ENCODE results near the gene ZBTB45.
"Not testable (repeated sequence)": the region's sequence is repeated elsewhere in the genome, so short reads cannot be mapped to it uniquely, and the experiment has no call there.

The ZBTB45 gene

DNA sequence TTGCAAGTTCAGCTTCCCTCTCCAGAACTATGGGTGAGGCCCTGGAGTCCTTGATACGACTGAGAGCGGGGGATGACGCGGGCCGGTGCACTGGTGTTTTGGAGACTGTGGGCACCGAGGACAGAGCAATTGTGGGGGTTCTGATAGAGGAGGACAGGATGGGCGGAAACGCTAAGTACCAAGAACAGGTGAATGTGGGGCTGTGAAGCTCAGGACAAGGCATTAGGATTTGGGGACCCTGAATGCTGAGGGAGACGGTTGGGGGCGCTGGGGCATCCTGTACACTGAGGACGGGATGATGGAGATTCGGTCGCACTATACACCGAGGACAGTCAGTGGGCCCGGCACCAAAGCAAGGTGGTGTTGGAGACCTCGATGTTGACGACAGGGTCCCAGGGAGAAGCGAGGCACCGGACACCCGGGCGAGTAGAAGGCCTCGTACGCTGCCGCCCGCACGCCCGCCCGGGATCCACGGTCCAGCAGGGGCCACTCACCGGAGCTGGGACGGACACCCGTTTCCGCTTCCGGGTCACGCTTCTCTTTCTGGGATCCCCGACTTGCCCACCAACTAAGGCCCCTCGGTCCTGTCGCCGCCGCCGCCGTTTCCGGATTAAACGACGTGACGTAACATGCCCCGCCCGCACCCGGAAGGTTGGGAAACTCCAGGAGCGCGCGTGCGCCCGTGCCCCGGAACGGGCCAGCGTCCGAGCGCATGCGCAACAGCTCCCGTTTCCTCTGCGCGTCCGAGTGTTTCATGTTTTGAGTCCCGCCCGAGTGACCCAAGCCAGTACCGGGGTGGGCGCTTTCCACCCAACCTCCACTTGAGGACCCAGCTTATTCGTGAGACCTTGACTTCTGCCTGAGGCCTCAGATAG, 35.1 kb upstream of the ZBTB45 start, which contains the start of gene CHMP2A:
Gene CHMP2A, minus strand, starts transcription at position 612 of the 875 bp plus-strand sequence. CDS start 893 bp downstream, outside the sequence.
- DNase-seq: no peak

- DNase-seq: no peak
These were observed 34.3 kb upstream of the ZBTB45 start for GRCh38 chr19:58553799-58554493.

GRCh38 chr19:58552655-58553054, 33.0 kb upstream of the ZBTB45 start:
- DNase-seq: no peak

DNA sequence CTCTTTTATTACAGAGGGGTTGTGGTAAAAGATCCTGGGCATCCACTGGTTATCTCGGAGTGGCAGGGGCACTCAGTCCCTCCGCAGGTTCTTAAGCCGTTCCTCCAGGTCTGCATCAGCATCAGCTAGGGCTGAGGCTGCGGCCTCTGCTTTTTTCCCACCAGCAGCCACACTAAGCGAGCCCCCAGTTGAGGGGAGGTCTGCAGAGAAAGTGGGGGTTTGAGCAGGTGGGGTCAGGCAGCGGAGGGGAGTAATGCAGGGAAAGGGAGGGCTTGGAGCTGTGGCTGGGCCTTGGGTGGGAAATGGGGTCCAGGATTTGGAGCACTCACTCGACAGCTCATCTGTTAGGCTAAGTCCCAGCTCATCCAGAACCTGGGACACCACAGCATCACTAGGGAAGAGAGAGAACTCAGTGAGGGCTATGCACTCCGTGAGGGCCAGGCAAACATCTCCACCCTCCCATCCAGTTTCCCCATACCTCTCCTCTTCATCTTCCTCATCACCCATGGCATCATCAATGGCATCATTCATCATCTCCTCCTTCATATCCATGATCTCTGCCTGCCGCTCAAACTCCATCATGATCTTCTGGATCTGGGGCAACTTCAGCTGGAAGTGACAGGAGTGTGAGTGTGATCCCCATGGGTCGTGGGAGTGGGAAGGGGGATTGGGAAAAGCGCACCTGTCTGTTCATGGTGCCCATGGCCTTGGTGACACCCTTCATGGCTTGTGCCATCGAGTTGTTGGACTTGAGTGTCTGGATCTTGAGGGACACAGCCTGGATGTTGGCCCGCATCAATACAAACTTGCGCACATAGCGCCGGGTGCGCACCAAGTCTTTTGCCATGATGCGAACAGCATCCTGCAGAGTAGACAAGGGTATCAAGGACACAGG, 32.2 kb upstream of the ZBTB45 start:
- no peak for DNase-seq

- DNase-seq: no peak
These were observed 31.5 kb upstream of the ZBTB45 start for GRCh38 chr19:58551123-58551497.

DNA sequence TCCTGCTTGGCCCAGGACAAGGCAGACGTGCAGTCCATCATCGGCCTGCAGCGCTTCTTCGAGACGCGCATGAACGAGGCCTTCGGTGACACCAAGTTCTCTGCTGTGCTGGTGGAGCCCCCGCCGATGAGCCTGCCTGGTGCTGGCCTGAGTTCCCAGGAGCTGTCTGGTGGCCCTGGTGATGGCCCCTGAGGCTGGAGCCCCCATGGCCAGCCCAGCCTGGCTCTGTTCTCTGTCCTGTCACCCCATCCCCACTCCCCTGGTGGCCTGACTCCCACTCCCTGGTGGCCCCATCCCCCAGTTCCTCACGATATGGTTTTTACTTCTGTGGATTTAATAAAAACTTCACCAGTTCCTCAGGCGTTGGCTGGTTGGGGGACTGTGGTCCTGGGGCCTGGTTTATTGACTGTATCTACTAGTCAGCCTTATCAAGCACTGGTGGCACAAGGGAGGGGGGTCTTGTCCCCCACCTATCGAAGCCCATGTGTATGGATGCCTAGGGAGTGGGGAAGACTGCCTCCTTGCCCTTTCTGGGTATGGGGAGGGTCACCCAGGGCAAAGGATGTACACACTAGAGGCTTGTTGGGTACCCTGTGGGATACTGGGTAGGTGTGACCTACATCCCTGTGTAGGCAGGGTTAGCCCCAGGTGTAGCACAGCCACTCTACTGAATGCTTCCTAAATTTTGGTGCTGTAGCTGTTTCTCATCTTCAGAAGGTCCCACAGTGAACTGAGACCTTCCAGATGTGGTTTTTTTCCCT, 30.9 kb upstream of the ZBTB45 start:
- no peak for DNase-seq

- no peak for DNase-seq
These were observed 30.2 kb upstream of the ZBTB45 start for GRCh38 chr19:58549664-58550361.

- no peak for DNase-seq
These were observed 29.5 kb upstream of the ZBTB45 start for GRCh38 chr19:58548859-58549663.

GRCh38 chr19:58547323-58548312, 28.0 kb upstream of the ZBTB45 start:
- no peak for DNase-seq

- DNase-seq: no peak
These were observed 26.5 kb upstream of the ZBTB45 start for GRCh38 chr19:58546019-58546530.

DNA sequence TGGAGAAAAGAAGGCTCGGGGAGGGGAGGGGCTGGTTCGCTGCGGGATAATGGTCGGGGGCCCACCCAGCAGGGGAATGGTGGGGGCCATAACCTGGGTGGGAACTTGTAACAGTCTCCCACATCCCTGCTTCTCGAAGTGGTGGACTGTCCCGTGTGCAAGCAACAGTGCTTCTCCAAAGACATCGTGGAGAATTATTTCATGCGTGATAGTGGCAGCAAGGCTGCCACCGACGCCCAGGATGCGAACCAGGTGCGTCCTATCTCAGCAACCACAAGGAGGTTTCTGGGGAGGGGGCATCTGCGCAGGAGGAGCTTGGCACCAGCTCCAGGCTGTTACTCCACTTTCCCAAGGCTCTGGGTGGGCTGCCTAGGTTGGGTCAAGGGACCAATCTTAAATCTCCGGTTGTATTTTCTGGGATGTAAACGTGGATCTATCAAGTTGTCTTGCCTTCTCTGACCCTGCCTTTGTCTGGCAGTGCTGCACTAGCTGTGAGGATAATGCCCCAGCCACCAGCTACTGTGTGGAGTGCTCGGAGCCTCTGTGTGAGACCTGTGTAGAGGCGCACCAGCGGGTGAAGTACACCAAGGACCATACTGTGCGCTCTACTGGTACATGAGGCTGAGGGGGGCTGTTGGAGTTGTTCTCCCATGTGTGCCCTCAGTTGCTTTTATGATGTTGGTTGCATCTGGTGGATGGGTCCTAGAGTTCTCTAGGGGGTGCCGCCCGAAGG, 25.8 kb upstream of the ZBTB45 start:
- no peak for DNase-seq

DNA sequence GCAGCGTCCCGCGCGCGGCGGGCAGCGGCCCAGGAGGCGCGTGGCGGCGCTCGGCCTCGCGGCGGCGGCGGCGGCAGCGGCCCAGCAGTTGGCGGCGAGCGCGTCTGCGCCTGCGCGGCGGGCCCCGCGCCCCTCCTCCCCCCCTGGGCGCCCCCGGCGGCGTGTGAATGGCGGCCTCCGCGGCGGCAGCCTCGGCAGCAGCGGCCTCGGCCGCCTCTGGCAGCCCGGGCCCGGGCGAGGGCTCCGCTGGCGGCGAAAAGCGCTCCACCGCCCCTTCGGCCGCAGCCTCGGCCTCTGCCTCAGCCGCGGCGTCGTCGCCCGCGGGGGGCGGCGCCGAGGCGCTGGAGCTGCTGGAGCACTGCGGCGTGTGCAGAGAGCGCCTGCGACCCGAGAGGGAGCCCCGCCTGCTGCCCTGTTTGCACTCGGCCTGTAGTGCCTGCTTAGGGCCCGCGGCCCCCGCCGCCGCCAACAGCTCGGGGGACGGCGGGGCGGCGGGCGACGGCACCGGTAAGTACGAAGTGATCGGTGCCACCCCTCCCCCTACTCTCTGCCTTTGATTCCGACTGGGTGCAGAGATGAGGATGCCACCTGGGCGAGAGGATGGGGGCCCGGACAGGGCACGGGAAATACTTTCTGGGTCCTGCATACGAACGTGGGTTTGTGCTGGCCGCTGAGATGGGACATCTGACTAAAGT, 25.1 kb upstream of the ZBTB45 start:
- DNase-seq: no peak

GRCh38 chr19:58543826-58544590, 24.4 kb upstream of the ZBTB45 start, which contains the start of gene TRIM28:
TRIM28 (plus strand) TSS chr19:58544064; CDS start chr19:58544758, 694 bp downstream.
- DNase-seq: no peak

DNA sequence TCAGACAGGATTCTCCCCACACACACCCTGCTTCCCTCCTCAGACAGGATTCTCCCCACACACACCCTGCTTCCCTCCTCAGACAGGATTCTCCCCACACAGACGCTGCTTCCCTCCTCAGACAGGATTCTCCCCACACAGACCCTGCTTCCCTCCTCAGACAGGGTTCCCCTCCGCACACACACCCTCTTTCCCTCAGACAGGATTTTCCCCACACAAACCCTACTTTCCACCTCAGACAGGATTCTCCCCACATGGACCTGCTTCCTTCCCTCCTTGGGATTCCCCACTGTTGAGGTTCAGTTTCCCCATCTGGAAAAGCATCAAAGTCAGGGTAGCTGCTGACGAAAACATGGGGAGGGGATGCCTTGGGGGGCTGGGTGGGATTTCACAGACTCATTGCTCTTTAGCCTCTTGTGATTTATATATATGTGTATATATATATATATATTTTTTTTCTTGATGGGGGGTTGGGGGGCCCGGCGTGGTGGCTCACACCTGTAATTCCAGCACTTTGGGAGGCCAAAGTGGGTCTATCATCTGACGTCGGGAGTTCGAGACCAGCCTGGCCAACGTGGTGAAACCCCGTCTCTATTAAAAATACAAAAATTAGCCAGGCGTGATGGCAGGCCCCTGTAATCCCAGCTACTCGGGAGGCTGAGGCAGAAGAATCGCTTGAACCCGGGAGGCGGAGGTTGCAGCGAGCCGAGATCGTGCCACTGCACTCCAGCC, 23.2 kb upstream of the ZBTB45 start:
- not testable (repeated sequence) for DNase-seq

DNA sequence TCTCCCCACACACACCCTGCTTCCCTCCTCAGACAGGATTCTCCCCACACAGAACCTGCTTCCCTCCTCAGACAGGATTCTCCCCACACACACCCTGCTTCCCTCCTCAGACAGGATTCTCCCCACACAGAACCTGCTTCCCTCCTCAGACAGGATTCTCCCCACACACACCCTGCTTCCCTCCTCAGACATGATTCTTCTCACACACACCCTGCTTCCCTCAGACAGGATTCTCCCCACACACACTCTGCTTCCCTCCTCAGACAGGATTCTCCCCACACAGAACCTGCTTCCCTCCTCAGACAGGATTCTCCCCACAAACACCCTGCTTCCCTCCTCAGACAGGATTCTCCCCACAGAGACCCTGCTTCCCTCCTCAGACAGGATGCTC, 19.6 kb upstream of the ZBTB45 start:
- not testable (repeated sequence) for DNase-seq
